GM08714 (cell line): ENCODE data around the gene PPP2R3A.

Experiments used
- H3K4me3 ChIP-seq: fragments of 200-500 bp; sonication (Bioruptor generic); 2 replicates; pipeline ENCODE4 v1.5.1; 2014; ENCODE audit warnings: mild to moderate bottlenecking, low read length, inconsistent platforms
- ZNF274 ChIP-seq: IDR thresholded peaks from 2 replicates; pipeline ENCODE4 v1.6.1; 2012; ENCODE audit warnings: mild to moderate bottlenecking, low read depth, low read length

The PPP2R3A gene

DNA sequence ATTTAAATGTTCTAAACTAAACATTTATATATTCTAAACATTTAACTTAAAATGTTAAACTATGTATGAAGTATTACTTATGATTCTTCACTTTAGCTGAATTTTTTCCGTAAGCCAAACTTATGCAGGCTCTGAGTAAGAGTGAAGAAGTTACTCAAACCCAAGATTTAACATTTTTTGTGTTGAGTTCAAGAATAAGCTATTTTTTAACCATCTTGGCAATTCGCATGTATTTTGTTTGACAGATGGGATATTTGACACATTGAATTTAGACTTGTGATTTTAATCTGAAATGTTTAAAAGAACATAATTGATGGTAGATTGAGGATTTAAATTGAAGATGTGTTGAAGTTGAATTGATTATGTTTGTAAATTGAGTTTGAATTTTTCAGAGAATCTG is 14.6 kb upstream of the PPP2R3A start:
- TF ChIP-seq ZNF274, result no peak
- H3K4me3 ChIP-seq, result no peak overlapping the region

- H3K4me3 ChIP-seq, result no peak overlapping the region
- no peak for TF ChIP-seq ZNF274
Measured at GRCh38 chr3:135964160-135964955, 1.2 kb upstream of the PPP2R3A start.

DNA sequence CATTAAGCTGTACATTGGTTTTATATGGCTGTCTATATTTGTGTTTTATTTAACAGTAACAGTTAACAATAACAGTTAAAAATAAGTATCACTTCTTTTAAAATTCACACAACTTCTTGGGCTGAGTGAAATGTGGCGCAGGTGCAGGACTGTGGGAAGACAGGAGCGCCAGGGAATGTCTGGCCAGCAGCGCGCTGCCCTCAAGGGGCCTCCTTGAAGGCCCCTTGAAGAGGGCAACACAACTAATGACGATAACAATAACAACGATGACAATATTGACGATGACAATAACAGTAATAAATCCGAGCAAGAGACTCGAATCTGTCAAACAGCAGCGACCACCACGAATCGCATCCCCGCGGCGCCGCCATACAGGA is 411 bp upstream of the PPP2R3A start:
- no peak for TF ChIP-seq ZNF274
- no peak overlapping the region for H3K4me3 ChIP-seq

- TF ChIP-seq ZNF274, result no peak
- peak overlapping the region; percentile 72 for H3K4me3 ChIP-seq
Measured at GRCh38 chr3:135966271-135966961, 888 bp downstream of the PPP2R3A start.

DNA sequence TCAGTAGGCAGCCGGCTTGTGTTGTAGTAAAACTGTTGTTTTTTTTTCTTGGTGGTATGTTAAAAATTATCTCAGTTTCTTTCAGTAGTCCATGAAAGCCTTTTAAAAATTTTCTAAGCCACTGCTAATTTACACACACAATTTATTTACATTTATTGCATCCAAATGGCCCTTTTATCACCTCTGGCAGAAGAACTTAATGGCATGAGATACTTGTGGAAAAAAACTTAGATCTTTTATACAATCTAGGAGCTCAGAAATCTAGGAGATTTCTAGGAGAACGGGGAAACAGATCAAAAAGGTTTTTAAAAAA is 1.4 kb downstream of the PPP2R3A start:
- peak overlapping the region; percentile 72; the same call in 1 of the 2 replicates for H3K4me3 ChIP-seq
- no peak for TF ChIP-seq ZNF274

GRCh38 chr3:135967867-135968266 is 2.3 kb downstream of the PPP2R3A start:
- no peak for TF ChIP-seq ZNF274
- H3K4me3 ChIP-seq, result no peak overlapping the region

- no peak for TF ChIP-seq ZNF274
- no peak overlapping the region for H3K4me3 ChIP-seq
Measured at GRCh38 chr3:135970506-135971116, 5.1 kb downstream of the PPP2R3A start.

- H3K4me3 ChIP-seq, result no peak overlapping the region
- TF ChIP-seq ZNF274, result no peak
Measured at GRCh38 chr3:135973841-135974240, 8.3 kb downstream of the PPP2R3A start.

DNA sequence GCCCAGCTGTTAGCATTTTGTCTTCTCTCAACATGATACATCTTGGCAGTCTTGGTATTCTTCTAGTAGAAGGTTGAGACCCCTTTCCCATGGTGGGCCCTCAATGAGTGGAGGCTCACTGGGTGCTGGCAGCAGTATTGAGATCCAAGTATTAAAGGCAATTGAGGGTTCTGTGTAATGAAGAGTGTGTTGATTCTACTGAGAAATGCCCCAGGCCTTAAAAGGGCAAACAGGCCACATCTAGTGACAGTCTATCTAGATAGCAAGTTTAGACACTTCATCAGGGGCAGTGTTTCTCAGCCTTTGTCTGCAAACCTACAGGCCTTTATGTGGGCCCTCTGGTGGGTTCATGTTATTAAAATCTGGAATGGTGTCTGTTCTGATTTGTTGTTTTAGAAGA is 9.5 kb downstream of the PPP2R3A start:
- TF ChIP-seq ZNF274, result no peak
- no peak overlapping the region for H3K4me3 ChIP-seq

DNA sequence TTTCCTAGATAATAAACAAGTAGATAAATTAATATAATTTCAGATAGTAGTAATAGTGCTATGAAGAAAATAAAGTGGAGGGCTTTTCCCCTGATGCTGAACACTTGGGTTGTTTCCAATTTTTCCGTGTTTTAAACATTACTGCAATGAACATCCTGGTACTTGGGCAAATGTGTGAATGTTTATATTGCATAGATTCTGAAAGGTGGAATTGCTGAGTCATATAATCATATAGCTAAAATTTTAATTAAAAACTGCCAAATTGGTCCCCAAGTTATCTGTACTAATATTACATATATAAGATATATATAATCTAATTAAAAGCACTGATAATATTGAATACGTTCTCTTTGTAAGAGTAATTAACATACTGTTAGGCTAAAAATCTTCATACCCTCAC is 10.0 kb downstream of the PPP2R3A start:
- TF ChIP-seq ZNF274, result no peak
- H3K4me3 ChIP-seq, result no peak overlapping the region

- no peak overlapping the region for H3K4me3 ChIP-seq
- TF ChIP-seq ZNF274, result no peak
Measured at GRCh38 chr3:135980343-135980742, 14.8 kb downstream of the PPP2R3A start.

- no peak for TF ChIP-seq ZNF274
- H3K4me3 ChIP-seq, result no peak overlapping the region
Measured at GRCh38 chr3:135981701-135982403, 16.3 kb downstream of the PPP2R3A start.

- H3K4me3 ChIP-seq, result no peak overlapping the region
- no peak for TF ChIP-seq ZNF274
Measured at GRCh38 chr3:135982404-135982761, 16.9 kb downstream of the PPP2R3A start.

DNA sequence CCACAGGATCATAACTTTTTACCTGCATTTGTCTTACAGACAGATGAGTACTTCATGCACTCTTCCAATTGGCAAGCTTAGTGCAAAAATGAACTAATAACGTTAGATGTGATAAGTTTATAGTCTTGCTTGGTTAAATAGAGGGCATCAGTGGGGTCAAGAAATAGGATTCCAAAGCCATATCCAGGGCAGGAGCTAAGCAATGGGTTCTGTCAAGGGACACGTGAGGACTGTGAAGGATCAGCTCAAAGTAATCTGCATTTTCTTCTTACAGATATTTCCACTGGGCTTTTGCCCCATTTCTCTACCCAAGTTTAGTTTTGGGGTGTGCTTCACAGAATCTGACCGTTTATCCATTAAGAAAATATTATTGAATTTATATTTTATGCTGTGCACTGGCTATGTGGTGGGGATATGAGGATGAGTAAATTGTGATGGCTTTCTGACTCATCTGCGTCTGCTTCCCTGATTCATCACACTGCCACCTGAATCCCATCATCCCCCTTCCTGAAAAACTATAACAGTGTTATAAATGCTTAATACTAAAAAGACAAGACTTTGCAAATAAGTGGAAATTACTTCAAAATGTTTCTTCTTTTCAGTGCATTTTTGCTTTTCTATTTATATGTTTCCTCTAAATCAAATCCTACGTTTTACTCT is 17.5 kb downstream of the PPP2R3A start:
- no peak for TF ChIP-seq ZNF274
- H3K4me3 ChIP-seq, result no peak overlapping the region

DNA sequence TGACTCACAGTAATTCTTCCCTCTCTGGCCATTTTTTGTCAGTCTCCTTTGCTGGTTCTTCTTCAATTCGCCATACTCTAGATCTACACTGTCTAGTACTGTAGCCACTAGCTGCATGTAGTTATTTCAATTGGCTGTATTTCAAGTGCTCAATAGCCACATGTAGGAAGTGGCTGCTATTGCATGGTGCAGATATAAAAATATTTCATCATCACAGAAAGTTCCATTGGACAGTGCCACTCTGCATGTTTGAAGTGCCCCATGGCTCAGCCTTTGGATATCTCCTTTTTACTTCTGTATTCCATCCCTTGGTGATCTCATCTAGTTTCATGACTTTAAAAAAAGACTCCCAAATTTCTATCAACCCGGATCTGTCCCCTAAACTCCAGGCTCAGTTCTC is 22.1 kb downstream of the PPP2R3A start:
- TF ChIP-seq ZNF274, result no peak

More for the DNA sequence above, 22.1 kb downstream of the PPP2R3A start:
- no peak overlapping the region for H3K4me3 ChIP-seq
